Ascending aorta (tissue), 2 donors: ENCODE data around the gene TTF2. TPM values are rescaled to one million over a fixed set of nuclear protein-coding genes. Genes with fewer than 3 reads are reported as not detected.

ENCODE experiments used
- DNase-seq, 2 donors: peaks; one replicate each; pipeline ENCODE4 v3.0.0-alpha.2; 2019; ENCODE audit warnings: low spot score in 2 of 2
- H3K27ac ChIP-seq, 2 donors: fragments of 200-600 bp; sonication (generic); one replicate each; pipeline ENCODE4 v1.5.1; 2016 to 2017; ENCODE audit warnings: mild to moderate bottlenecking in 1 of 2
- H3K27me3 ChIP-seq: fragments of 200-600 bp; sonication (generic); one replicate; pipeline ENCODE4 v1.5.1; 2017
- H3K36me3 ChIP-seq, 2 donors: fragments of 200-600 bp; sonication (generic); one replicate each; pipeline ENCODE4 v1.5.1; 2016
- H3K4me1 ChIP-seq, 2 donors: fragments of 200-600 bp; sonication (generic); one replicate each; pipeline ENCODE4 v1.5.1; 2016 to 2017; ENCODE audit warnings: mild to moderate bottlenecking in 1 of 2
- H3K4me3 ChIP-seq, 2 donors: fragments of 200-600 bp; sonication (generic); one replicate each; pipeline ENCODE4 v1.5.1; 2016 to 2017; ENCODE audit warnings: mild to moderate bottlenecking in 1 of 2
- H3K9me3 ChIP-seq, 2 donors: fragments of 200-600 bp; sonication (generic); one replicate each; pipeline ENCODE4 v1.5.1; 2016
- intact Hi-C: fragments of 100-400 bp; cut with DNase I; formaldehyde crosslinking; loops from one replicate; pipeline ENCODE4 v1.15.1; 2023
- total RNA-seq: library from RNA; depleted of rRNA; stranded (reverse); fragments of >200 nt; gene quantifications from one replicate; pipeline ENCODE4 v1.1.0, GENCODE V29; 2016
- TF ChIP-seq, protein P1 (sequence below), 3 experiments: fragments of 200-600 bp in 2 of 3; fragments of 450-650 bp in 1 of 3; sonication (generic) in 2 of 3; IDR thresholded peaks; one replicate each; pipeline ENCODE4 v1.5.1; 2016 to 2019; ENCODE audit warnings: antibody characterized with exemption in 3 of 3, mild to moderate bottlenecking in 1 of 3, moderate library complexity in 1 of 3

The TTF2 gene
- total RNA-seq, 1 donor from 2014 or later, result 4.4 TPM

DNA sequence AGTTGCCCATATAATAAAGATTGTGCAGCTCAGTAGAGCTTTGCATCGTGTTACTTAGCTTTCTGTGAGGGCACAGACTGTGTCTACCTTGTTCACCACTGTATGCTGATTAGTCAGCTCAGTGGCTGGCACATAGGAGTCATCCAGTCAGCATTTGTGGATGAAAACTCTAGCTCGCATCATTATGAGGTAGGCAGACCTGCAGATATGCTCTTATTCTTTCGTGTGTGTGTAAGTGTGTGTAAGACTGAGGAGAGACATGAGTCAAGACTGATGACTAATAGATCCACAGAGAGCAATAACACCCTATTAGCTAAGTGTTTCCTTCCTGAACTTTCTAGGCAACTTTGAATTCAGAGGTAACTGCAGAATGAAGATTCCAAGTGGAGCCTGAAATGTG, 17.1 kb downstream of the TTF2 start:
- Histone ChIP-seq H3K4me3 (no peak overlapping the region), H3K36me3 (peaks cover 28 to 54% of the 10 kb centered on the region in 2 donors), H3K4me1 (no peaks in the 10 kb centered on the region), H3K9me3 (no peaks in the 10 kb centered on the region), H3K27me3 (no peaks in the 10 kb centered on the region), H3K27ac (no peak overlapping the region)
- DNase-seq, result no peak
- intact Hi-C loops, result no loop called here
- TF ChIP-seq, protein P1, sequence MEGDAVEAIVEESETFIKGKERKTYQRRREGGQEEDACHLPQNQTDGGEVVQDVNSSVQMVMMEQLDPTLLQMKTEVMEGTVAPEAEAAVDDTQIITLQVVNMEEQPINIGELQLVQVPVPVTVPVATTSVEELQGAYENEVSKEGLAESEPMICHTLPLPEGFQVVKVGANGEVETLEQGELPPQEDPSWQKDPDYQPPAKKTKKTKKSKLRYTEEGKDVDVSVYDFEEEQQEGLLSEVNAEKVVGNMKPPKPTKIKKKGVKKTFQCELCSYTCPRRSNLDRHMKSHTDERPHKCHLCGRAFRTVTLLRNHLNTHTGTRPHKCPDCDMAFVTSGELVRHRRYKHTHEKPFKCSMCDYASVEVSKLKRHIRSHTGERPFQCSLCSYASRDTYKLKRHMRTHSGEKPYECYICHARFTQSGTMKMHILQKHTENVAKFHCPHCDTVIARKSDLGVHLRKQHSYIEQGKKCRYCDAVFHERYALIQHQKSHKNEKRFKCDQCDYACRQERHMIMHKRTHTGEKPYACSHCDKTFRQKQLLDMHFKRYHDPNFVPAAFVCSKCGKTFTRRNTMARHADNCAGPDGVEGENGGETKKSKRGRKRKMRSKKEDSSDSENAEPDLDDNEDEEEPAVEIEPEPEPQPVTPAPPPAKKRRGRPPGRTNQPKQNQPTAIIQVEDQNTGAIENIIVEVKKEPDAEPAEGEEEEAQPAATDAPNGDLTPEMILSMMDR (IDR thresholded peaks at IDR 0.05), result no peak

DNA sequence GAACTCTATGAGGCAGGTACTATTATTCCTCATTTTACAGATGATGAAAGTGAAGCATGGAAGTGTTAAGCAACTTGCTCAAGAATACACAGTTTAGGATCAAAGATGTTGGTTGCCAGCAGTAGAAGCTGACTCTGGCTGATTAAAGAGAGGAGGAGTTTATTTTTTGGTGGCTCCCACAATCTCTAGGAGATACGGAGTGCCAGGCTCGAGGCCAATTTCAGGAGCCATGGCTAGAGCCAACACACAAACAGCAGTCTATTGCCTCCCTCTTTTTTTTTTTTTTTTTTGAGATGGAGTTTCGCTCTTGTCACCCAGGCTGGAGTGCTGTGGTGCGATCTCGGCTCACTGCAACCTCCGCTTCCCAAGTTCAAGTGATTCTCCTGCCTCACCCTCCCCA, 19.6 kb downstream of the TTF2 start:
- intact Hi-C loops, result no loop called here
- Histone ChIP-seq H3K27ac (no peak overlapping the region), H3K4me3 (no peak overlapping the region), H3K27me3 (no peaks in the 10 kb centered on the region), H3K36me3 (peaks cover 28 to 63% of the 10 kb centered on the region in 2 donors), H3K9me3 (no peaks in the 10 kb centered on the region), H3K4me1 (no peaks in the 10 kb centered on the region)
- TF ChIP-seq, protein P1 (IDR thresholded peaks at IDR 0.05), result no peak
- no peak for DNase-seq

DNA sequence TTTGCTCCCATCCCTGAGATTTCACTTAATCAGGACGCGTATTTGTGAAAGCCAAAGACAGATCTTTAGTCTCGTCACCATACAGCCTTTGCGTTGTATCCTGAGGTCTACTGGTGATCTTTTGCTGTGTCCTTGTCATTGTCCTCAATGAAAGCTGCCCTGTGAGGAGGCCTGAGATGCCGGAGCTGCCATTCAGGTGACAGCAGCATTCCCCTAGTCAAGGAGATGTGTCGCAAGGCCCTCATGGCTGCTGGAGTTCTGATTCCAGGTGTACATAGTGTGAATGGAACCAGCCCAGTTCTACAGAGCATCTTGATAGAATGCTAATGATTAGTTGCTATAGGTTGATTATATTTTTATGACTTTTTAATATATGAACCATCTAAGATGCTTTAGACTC, 24.1 kb downstream of the TTF2 start:
- intact Hi-C loops, result no loop called here
- TF ChIP-seq, protein P1 (IDR thresholded peaks at IDR 0.05), result no peak
- Histone ChIP-seq H3K27me3 (no peaks in the 10 kb centered on the region), H3K4me3 (no peak overlapping the region), H3K27ac (no peak overlapping the region), H3K4me1 (no peaks in the 10 kb centered on the region), H3K36me3 (peaks cover 6 to 27% of the 10 kb centered on the region in 2 donors), H3K9me3 (no peaks in the 10 kb centered on the region)
- DNase-seq, result no peak

DNA sequence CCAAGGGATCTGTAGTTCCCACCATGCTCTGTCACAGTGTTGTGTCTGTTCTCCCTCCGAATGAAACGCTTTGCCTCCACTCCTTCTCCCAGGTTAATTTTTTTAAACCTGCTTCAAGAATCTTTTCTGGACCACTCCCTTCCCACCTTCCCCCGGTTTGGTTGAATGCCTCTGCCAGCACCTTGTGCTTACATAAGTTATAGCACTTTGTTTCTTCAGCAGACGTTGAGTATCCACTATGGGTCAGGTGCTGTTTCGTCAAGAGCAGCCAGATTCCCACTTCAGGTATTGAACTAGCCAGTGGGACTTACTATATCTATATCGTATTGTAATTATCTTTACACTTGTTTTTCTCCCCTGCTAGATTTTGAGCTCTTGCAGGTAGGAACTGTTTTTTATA, 27.6 kb downstream of the TTF2 start:
- no peak for DNase-seq
- peaks cover 2 to 7% of the 10 kb centered on the region in 2 donors for H3K36me3 ChIP-seq
- no peak overlapping the region for H3K27ac ChIP-seq
- intact Hi-C loops, result no loop called here
- no peak overlapping the region for H3K4me3 ChIP-seq
- H3K27me3 ChIP-seq, result no peaks in the 10 kb centered on the region
- TF ChIP-seq, protein P1 (IDR thresholded peaks at IDR 0.05), result no peak
- H3K9me3 ChIP-seq, result no peaks in the 10 kb centered on the region
- peaks cover under 1 to 4% of the 10 kb centered on the region in 2 donors for H3K4me1 ChIP-seq

DNA sequence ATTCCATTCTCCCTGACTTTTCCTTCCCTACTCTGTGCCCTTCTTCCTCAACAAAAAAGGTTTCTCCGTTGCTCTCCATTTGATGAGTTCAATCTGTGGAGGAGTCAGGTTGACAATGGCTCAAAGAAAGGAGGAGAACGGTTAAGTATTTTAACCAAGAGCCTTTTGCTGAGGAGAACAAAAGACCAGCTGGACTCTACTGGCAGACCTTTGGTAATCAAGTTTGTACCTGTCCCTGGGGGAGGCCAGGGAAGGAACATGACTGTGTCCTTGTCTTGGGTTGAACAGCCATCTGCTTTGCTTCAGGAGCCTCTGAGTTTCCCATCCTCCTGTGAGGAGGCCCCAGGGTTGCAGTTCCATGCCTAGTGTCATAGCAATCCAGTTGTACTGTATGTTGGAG, 29.9 kb downstream of the TTF2 start:
- no peak for DNase-seq
- H3K27me3 ChIP-seq, result no peaks in the 10 kb centered on the region
- peaks cover 4 to 21% of the 10 kb centered on the region in 2 donors for H3K4me1 ChIP-seq
- no peaks in the 10 kb centered on the region for H3K9me3 ChIP-seq
- no peak overlapping the region for H3K4me3 ChIP-seq
- peaks cover 0 to 2% of the 10 kb centered on the region in 2 donors for H3K36me3 ChIP-seq
- no peak overlapping the region for H3K27ac ChIP-seq
- intact Hi-C loops, result loop anchor here (10.0 kb wide), 1 partner anchor 515 kb away; the partner anchor contains the start of gene TENT5C
- TF ChIP-seq, protein P1 (IDR thresholded peaks at IDR 0.05), result no peak

DNA sequence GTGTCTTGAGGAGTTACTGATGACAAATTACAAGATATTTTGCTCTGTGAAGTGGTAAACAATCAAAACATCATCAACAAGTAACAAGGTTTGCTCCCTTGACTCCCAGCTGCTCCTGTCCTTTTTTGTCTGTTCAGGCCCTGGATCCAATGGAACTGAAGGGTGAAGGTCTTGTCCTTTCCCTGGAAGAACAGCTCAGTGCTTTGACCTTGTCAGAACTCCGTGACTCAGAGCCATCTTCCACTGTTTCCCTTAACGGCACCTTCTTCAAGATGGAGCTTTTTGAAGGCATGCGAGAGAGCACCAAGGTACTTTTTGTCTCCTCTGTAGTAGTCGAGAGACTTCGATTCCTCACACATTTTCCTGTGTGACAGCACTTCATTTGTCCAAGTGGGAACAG, 32.5 kb downstream of the TTF2 start:
- no peaks in the 10 kb centered on the region for H3K27me3 ChIP-seq
- no peaks in the 10 kb centered on the region for H3K36me3 ChIP-seq
- no peak overlapping the region for H3K4me3 ChIP-seq
- TF ChIP-seq, protein P1 (IDR thresholded peaks at IDR 0.05), result no peak
- intact Hi-C loops, result loop anchor here (2.0 to 10.0 kb wide), 2 partner anchors 32 to 512 kb away; partner anchors contain the start of genes TENT5C and TTF2
- no peaks in the 10 kb centered on the region for H3K9me3 ChIP-seq
- peak overlapping the region; percentile 89 to 91 for H3K27ac ChIP-seq
- H3K4me1 ChIP-seq, result peaks cover 6 to 32% of the 10 kb centered on the region in 2 donors
- DNase-seq, result no peak
